ENCODE data around the gene TPM2.

DNA sequence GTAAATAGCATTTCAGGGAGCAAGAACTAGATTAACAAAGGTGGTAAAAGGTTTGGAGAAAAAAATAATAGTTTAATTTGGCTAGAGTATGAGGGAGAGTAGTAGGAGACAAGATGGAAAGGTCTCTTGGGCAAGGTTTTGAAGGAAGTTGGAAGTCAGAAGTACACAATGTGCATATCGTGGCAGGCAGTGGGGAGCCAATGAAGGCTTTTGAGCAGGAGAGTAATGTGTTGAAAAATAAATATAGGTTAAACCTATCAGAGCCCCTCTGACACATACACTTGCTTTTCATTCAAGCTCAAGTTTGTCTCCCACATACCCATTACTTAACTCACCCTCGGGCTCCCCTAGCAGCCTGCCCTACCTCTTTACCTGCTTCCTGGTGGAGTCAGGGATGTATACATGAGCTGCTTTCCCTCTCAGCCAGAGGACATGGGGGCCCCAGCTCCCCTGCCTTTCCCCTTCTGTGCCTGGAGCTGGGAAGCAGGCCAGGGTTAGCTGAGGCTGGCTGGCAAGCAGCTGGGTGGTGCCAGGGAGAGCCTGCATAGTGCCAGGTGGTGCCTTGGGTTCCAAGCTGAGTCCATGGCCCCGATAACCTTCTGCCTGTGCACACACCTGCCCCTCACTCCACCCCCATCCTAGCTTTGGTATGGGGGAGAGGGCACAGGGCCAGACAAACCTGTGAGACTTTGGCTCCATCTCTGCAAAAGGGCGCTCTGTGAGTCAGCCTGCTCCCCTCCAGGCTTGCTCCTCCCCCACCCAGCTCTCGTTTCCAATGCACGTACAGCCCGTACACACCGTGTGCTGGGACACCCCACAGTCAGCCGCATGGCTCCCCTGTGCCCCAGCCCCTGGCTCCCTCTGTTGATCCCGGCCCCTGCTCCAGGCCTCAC is 16.3 kb downstream of the TPM2 start, which contains the start of gene CA9:
- TF ChIP-seq POLR2A (IDR thresholded peaks at IDR 0.05), result no peak
- TF ChIP-seq, protein P1, sequence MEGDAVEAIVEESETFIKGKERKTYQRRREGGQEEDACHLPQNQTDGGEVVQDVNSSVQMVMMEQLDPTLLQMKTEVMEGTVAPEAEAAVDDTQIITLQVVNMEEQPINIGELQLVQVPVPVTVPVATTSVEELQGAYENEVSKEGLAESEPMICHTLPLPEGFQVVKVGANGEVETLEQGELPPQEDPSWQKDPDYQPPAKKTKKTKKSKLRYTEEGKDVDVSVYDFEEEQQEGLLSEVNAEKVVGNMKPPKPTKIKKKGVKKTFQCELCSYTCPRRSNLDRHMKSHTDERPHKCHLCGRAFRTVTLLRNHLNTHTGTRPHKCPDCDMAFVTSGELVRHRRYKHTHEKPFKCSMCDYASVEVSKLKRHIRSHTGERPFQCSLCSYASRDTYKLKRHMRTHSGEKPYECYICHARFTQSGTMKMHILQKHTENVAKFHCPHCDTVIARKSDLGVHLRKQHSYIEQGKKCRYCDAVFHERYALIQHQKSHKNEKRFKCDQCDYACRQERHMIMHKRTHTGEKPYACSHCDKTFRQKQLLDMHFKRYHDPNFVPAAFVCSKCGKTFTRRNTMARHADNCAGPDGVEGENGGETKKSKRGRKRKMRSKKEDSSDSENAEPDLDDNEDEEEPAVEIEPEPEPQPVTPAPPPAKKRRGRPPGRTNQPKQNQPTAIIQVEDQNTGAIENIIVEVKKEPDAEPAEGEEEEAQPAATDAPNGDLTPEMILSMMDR (IDR thresholded peaks at IDR 0.05), result no peak
